GM23338 (cell line): ENCODE measurements around the gene FASTK.

ENCODE experiments used
- CREB1 ChIP-seq: fragments of 250-450 bp; sonication (Bioruptor Pico); IDR thresholded peaks from 2 replicates; pipeline ENCODE4 v1.5.0; 2020; ENCODE audit warnings: low read depth, mild to moderate bottlenecking, moderate library complexity
- EZH2 ChIP-seq: fragments of 200-600 bp; sonication (generic); IDR thresholded peaks from one replicate; pipeline ENCODE4 v1.8.0; 2017; ENCODE audit warnings: antibody characterized with exemption, mild to moderate bottlenecking, low read depth; ENCODE audit not compliant: unreplicated experiment
- EZH2phosphoT487 ChIP-seq: fragments of 200-600 bp; sonication (generic); IDR thresholded peaks from one replicate; pipeline ENCODE4 v1.8.1; 2018; ENCODE audit warnings: antibody characterized with exemption; ENCODE audit not compliant: unreplicated experiment
- REST ChIP-seq: IDR thresholded peaks from one replicate; pipeline ENCODE4 v1.6.1; 2018; ENCODE audit warnings: antibody characterized with exemption; ENCODE audit not compliant: unreplicated experiment
- TF ChIP-seq, protein P1 (sequence below), 2 experiments: fragments of 200-600 bp in 1 of 2; sonication (generic) in 1 of 2; conservative IDR thresholded peaks; 2 replicates each; pipeline versions ENCODE4 v1.5.1 to v1.6.1; 2016 to 2017; ENCODE audit warnings: antibody characterized with exemption in 2 of 2, low read depth in 2 of 2, mild to moderate bottlenecking in 2 of 2, moderate library complexity in 1 of 2

DNA sequence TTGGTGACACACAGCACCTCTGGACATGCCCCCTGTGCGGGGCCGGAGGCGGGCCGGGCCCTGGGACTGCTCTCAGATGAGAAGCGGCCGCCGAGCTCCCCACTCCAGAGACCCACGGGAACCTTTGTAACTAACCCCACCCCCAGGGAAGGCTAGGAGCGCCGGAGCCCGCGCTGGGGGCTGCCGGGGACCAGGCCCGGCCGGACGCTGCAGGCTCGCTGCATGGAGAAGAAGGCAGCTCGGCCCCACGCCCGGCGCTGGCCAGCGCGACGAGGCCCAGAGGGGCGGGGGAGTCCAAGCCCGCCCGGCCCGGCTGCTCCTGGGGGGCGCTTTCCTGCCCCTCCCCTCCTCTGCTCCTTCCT lies 42.2 kb upstream of the FASTK start:
- TF ChIP-seq, protein P1, sequence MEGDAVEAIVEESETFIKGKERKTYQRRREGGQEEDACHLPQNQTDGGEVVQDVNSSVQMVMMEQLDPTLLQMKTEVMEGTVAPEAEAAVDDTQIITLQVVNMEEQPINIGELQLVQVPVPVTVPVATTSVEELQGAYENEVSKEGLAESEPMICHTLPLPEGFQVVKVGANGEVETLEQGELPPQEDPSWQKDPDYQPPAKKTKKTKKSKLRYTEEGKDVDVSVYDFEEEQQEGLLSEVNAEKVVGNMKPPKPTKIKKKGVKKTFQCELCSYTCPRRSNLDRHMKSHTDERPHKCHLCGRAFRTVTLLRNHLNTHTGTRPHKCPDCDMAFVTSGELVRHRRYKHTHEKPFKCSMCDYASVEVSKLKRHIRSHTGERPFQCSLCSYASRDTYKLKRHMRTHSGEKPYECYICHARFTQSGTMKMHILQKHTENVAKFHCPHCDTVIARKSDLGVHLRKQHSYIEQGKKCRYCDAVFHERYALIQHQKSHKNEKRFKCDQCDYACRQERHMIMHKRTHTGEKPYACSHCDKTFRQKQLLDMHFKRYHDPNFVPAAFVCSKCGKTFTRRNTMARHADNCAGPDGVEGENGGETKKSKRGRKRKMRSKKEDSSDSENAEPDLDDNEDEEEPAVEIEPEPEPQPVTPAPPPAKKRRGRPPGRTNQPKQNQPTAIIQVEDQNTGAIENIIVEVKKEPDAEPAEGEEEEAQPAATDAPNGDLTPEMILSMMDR (conservative IDR thresholded peaks at IDR 0.05; ENCODE audit: low read depth in 2 of 2), result no peak
- no peak for TF ChIP-seq CREB1 (CRISPR knock-in tag)
- TF ChIP-seq EZH2phosphoT487, result no peak
- no peak for TF ChIP-seq REST
- no peak for TF ChIP-seq EZH2
